ENCODE data around the gene RHBDF2. TPM values are rescaled to one million over a fixed set of nuclear protein-coding genes. Genes with fewer than 3 reads are reported as not detected.

Gene RHBDF2
- total RNA-seq (2014; rRNA removed; shearing (Covaris generic)), result 18.1 and 23.2 TPM in 2 replicates

- DNase-seq (ENCODE audit: low read depth), result peak; percentile 74
Measured at GRCh38 chr17:76501018-76501826, at the start of gene RHBDF2. Gene RHBDF2 (minus strand): TSS chr17:76501423. CDS start chr17:76481524, 19,899 bp downstream.

- no peak for DNase-seq (ENCODE audit: low read depth)
Measured at GRCh38 chr17:76549539-76549938, 48.3 kb upstream of the RHBDF2 start.

- no peak for DNase-seq (ENCODE audit: low read depth)
Measured at GRCh38 chr17:76549215-76549518, 47.9 kb upstream of the RHBDF2 start.

- no peak for DNase-seq (ENCODE audit: low read depth)
Measured at GRCh38 chr17:76548378-76549214, 47.4 kb upstream of the RHBDF2 start.

GRCh38 chr17:76547642-76548202, 46.5 kb upstream of the RHBDF2 start:
- no peak for DNase-seq (ENCODE audit: low read depth)

- peak; percentile 82 for DNase-seq (ENCODE audit: low read depth)
Measured at GRCh38 chr17:76547183-76547641, 46.0 kb upstream of the RHBDF2 start.

- peak; percentile 95 for DNase-seq (ENCODE audit: low read depth)
Measured at GRCh38 chr17:76546556-76547182, 45.4 kb upstream of the RHBDF2 start.

GRCh38 chr17:76545918-76546555, 44.8 kb upstream of the RHBDF2 start:
- no peak for DNase-seq (ENCODE audit: low read depth)

- no peak for DNase-seq (ENCODE audit: low read depth)
Measured at GRCh38 chr17:76544546-76545365, 43.5 kb upstream of the RHBDF2 start.

GRCh38 chr17:76543826-76544545, 42.8 kb upstream of the RHBDF2 start:
- no peak for DNase-seq (ENCODE audit: low read depth)

GRCh38 chr17:76543482-76543825, 42.2 kb upstream of the RHBDF2 start:
- DNase-seq (ENCODE audit: low read depth), result no peak

- DNase-seq (ENCODE audit: low read depth), result no peak
Measured at GRCh38 chr17:76542984-76543383, 41.8 kb upstream of the RHBDF2 start.

GRCh38 chr17:76542566-76542971, 41.3 kb upstream of the RHBDF2 start:
- DNase-seq (ENCODE audit: low read depth), result no peak

GRCh38 chr17:76541739-76542454, 40.7 kb upstream of the RHBDF2 start:
- DNase-seq (ENCODE audit: low read depth), result no peak

GRCh38 chr17:76540381-76541300, 39.4 kb upstream of the RHBDF2 start:
- peak; percentile 67 for DNase-seq (ENCODE audit: low read depth)

- DNase-seq (ENCODE audit: low read depth), result no peak
Measured at GRCh38 chr17:76539631-76540271, 38.5 kb upstream of the RHBDF2 start, which contains the start of gene PRCD. Gene PRCD (plus strand): TSS chr17:76540044. CDS start chr17:76540142, 98 bp downstream.

GRCh38 chr17:76538941-76539570, 37.8 kb upstream of the RHBDF2 start:
- DNase-seq (ENCODE audit: low read depth), result no peak

Measured in M059J (cell line).